HG02759 (cell line): Measurements from ENCODE around the gene CIROP.

ENCODE experiments used
- ATAC-seq: cut with Tn5 transposase; IDR thresholded peaks from one replicate; pipeline ENCODE4 v1.9.1; 2021; ENCODE audit warnings: mild to moderate bottlenecking, moderate library complexity; ENCODE audit not compliant: unreplicated experiment

The CIROP gene

GRCh38 chr14:23104591-23105347 lies at the start of gene CIROP:
Gene CIROP (minus strand): TSS chr14:23104989. CDS start chr14:23104920, 69 bp downstream.
- ATAC-seq = no peak

GRCh38 chr14:23153851-23154796 lies 49.3 kb upstream of the CIROP start:
- ATAC-seq = no peak

GRCh38 chr14:23151342-23151741 lies 46.6 kb upstream of the CIROP start:
- ATAC-seq = no peak

- ATAC-seq = no peak
Measured at GRCh38 chr14:23149745-23150144, 45.0 kb upstream of the CIROP start.

- ATAC-seq = no peak
Measured at GRCh38 chr14:23148591-23149249, 43.9 kb upstream of the CIROP start.

GRCh38 chr14:23147676-23148075 lies 42.9 kb upstream of the CIROP start:
- no peak for ATAC-seq

- no peak for ATAC-seq
Measured at GRCh38 chr14:23146980-23147379, 42.2 kb upstream of the CIROP start.

GRCh38 chr14:23146351-23146910 lies 41.6 kb upstream of the CIROP start:
- no peak for ATAC-seq

- ATAC-seq = no peak
Measured at GRCh38 chr14:23145794-23146350, 41.1 kb upstream of the CIROP start.

GRCh38 chr14:23143911-23144310 lies 39.1 kb upstream of the CIROP start:
- no peak for ATAC-seq

GRCh38 chr14:23142826-23143225 lies 38.0 kb upstream of the CIROP start:
- no peak for ATAC-seq

GRCh38 chr14:23141706-23142444 lies 37.1 kb upstream of the CIROP start:
- ATAC-seq = no peak

GRCh38 chr14:23140371-23140770 lies 35.6 kb upstream of the CIROP start:
- ATAC-seq = no peak

GRCh38 chr14:23139874-23140273 lies 35.1 kb upstream of the CIROP start:
- no peak for ATAC-seq

GRCh38 chr14:23137813-23138535 lies 33.2 kb upstream of the CIROP start:
- no peak for ATAC-seq

- ATAC-seq = no peak
Measured at GRCh38 chr14:23137192-23137812, 32.5 kb upstream of the CIROP start.

- ATAC-seq = no peak
Measured at GRCh38 chr14:23136566-23137133, 31.9 kb upstream of the CIROP start.

GRCh38 chr14:23132970-23133369 lies 28.2 kb upstream of the CIROP start:
- no peak for ATAC-seq

GRCh38 chr14:23131482-23131881 lies 26.7 kb upstream of the CIROP start:
- no peak for ATAC-seq
